Prostate gland (tissue), 2 donors: ENCODE measurements around the gene GSG1. TPM values are rescaled to one million over a fixed set of nuclear protein-coding genes. Genes with fewer than 3 reads are reported as not detected.

Experiments
- DNase-seq: peaks from one replicate; pipeline ENCODE4 v3.0.0-alpha.2; 2019; ENCODE audit warnings: low spot score
- H3K27ac ChIP-seq, 2 donors: fragments of 200-600 bp; sonication (generic); 2 replicates each; pipeline ENCODE4 v1.5.1; 2017 to 2019
- H3K27me3 ChIP-seq: fragments of 200-600 bp; sonication (generic); replicated peaks from 2 replicates; pipeline ENCODE4 v1.5.1; 2019; ENCODE audit not compliant: insufficient read depth
- H3K36me3 ChIP-seq, 2 donors: fragments of 200-600 bp; sonication (generic); 1 replicate in 1 of 2; 2 replicates in 1 of 2; pipeline versions ENCODE4 v1.5.1 to v1.8.1; 2017 to 2019
- H3K4me1 ChIP-seq: fragments of 200-600 bp; sonication (generic); replicated peaks from 2 replicates; pipeline ENCODE4 v1.5.1; 2019
- H3K4me3 ChIP-seq, 2 donors: fragments of 200-600 bp; sonication (generic); 2 replicates each; pipeline ENCODE4 v1.5.1; 2017 to 2019
- H3K9me3 ChIP-seq: fragments of 200-600 bp; sonication (generic); 2 replicates; pipeline ENCODE4 v1.5.1; 2017
- CTCF ChIP-seq, 4 experiments: fragments of 200-600 bp in 2 of 4; fragments of 450-650 bp in 2 of 4; sonication (generic) in 2 of 4; IDR thresholded peaks; 1 replicate in 3 of 4; 2 replicates in 1 of 4; pipeline ENCODE4 v1.5.1; 2016 to 2019; ENCODE audit warnings: antibody characterized with exemption in 4 of 4, mild to moderate bottlenecking in 2 of 4, moderate library complexity in 2 of 4
- POLR2A ChIP-seq: fragments of 450-650 bp; IDR thresholded peaks from one replicate; pipeline ENCODE4 v1.6.1; 2016; ENCODE audit warnings: antibody characterized with exemption, mild to moderate bottlenecking
- POLR2AphosphoS5 ChIP-seq: sonication (generic); formaldehyde crosslinking; IDR thresholded peaks from one replicate; pipeline ENCODE4 v1.6.1; 2017; ENCODE audit warnings: antibody characterized with exemption
- WGBS: methylation state at CpG from one replicate; pipeline ENCODE4 v1.1.5; 2018; 5-methylcytosine and 5-hydroxymethylcytosine counted together
- intact Hi-C: fragments of 100-400 bp; cut with DNase I; formaldehyde crosslinking; loops from one replicate; pipeline ENCODE4 v1.14.2; 2022
- total RNA-seq, 2 donors: library from RNA; depleted of rRNA; stranded (reverse); fragments of >200 nt; gene quantifications; one replicate each; pipeline ENCODE4 v1.1.0, GENCODE V29; 2016

Gene GSG1
- total RNA-seq, 2 donors from 2014 or later: 21.2 TPM; not detected in 1

GRCh38 chr12:13094367-13094766, 9.1 kb downstream of the GSG1 start:
- WGBS: 82% methylated on average over 3 of the region's 3 CpGs
- no peak overlapping the region for H3K4me3 ChIP-seq
- intact Hi-C loops: loop anchor here (10.0 kb wide), 2 partner anchors 180 to 310 kb away; partner anchors contain the start of gene APOLD1
- H3K36me3 ChIP-seq: no peaks in the 10 kb centered on the region
- H3K27ac ChIP-seq: no peak overlapping the region
- H3K27me3 ChIP-seq: no peaks in the 10 kb centered on the region
- no peak for TF ChIP-seq POLR2AphosphoS5
- TF ChIP-seq CTCF (IDR thresholded peaks at IDR 0.05): no peak
- no peak for TF ChIP-seq POLR2A
- H3K9me3 ChIP-seq: no peaks in the 10 kb centered on the region
- DNase-seq: no peak
- H3K4me1 ChIP-seq: peaks cover 5% of the 10 kb centered on the region

GRCh38 chr12:13093848-13094220, 9.6 kb downstream of the GSG1 start:
- H3K4me1 ChIP-seq: peaks cover under 1% of the 10 kb centered on the region
- 11% methylated on average over 2 of the region's 2 CpGs for WGBS
- intact Hi-C loops: loop anchor here (10.0 kb wide), 2 partner anchors 179 to 309 kb away; partner anchors contain the start of gene APOLD1
- no peak overlapping the region for H3K4me3 ChIP-seq
- DNase-seq: no peak
- H3K27ac ChIP-seq: no peak overlapping the region
- H3K9me3 ChIP-seq: no peaks in the 10 kb centered on the region
- H3K36me3 ChIP-seq: no peaks in the 10 kb centered on the region
- TF ChIP-seq POLR2A (no peak), CTCF (IDR thresholded peaks at IDR 0.05) (no peak), POLR2AphosphoS5 (no peak)
- no peaks in the 10 kb centered on the region for H3K27me3 ChIP-seq

- intact Hi-C loops: loop anchor here (10.0 kb wide), 2 partner anchors 179 to 309 kb away; partner anchors contain the start of gene APOLD1
- DNase-seq: no peak
- no peaks in the 10 kb centered on the region for H3K9me3 ChIP-seq
- 63% methylated on average over 7 of the region's 7 CpGs for WGBS
- no peaks in the 10 kb centered on the region for H3K27me3 ChIP-seq
- H3K4me1 ChIP-seq: no peaks in the 10 kb centered on the region
- TF ChIP-seq POLR2A (no peak), CTCF (IDR thresholded peaks at IDR 0.05) (no peak), POLR2AphosphoS5 (no peak)
- no peak overlapping the region for H3K27ac ChIP-seq
- no peak overlapping the region for H3K4me3 ChIP-seq
- H3K36me3 ChIP-seq: no peaks in the 10 kb centered on the region
These were observed 10.1 kb downstream of the GSG1 start for GRCh38 chr12:13093191-13093847.

- Histone ChIP-seq H3K9me3 (no peaks in the 10 kb centered on the region), H3K4me1 (no peaks in the 10 kb centered on the region), H3K27ac (no peak overlapping the region), H3K36me3 (no peaks in the 10 kb centered on the region), H3K27me3 (no peaks in the 10 kb centered on the region), H3K4me3 (no peak overlapping the region)
- intact Hi-C loops: loop anchor here (10.0 kb wide), 2 partner anchors 177 to 307 kb away; partner anchors contain the start of gene APOLD1
- no peak for TF ChIP-seq POLR2A
- no peak for TF ChIP-seq CTCF (IDR thresholded peaks at IDR 0.05)
- TF ChIP-seq POLR2AphosphoS5: no peak
- 96% methylated on average over 6 of the region's 6 CpGs for WGBS
- DNase-seq: no peak
These were observed 11.6 kb downstream of the GSG1 start for GRCh38 chr12:13091832-13092231.

GRCh38 chr12:13090054-13090453, 13.4 kb downstream of the GSG1 start:
- no peaks in the 10 kb centered on the region for H3K4me1 ChIP-seq
- no peak for TF ChIP-seq CTCF (IDR thresholded peaks at IDR 0.05)
- no peak for TF ChIP-seq POLR2AphosphoS5
- no peak for TF ChIP-seq POLR2A
- no peak for DNase-seq
- H3K36me3 ChIP-seq: no peaks in the 10 kb centered on the region
- no peaks in the 10 kb centered on the region for H3K27me3 ChIP-seq
- H3K27ac ChIP-seq: no peak overlapping the region
- 93% methylated on average over 4 of the region's 4 CpGs for WGBS
- no peak overlapping the region for H3K4me3 ChIP-seq
- no peaks in the 10 kb centered on the region for H3K9me3 ChIP-seq
- intact Hi-C loops: loop anchor here (10.0 kb wide), 2 partner anchors 175 to 305 kb away; partner anchors contain the start of gene APOLD1
